Stimulated activated CD8-positive, alpha-beta memory T cell treated with anti-CD3 and anti-CD28 coated beads, Interleukin-15, amount 100 ng/mL, for 24 hours (primary cell): Measurements from ENCODE around the gene THADA.
"Not testable (repeated sequence)": the region's sequence is repeated elsewhere in the genome, so short reads cannot be mapped to it uniquely, and the experiment has no call there.

ENCODE experiments used
- DNase-seq: peaks from one replicate; pipeline ENCODE4 v3.0.0-alpha.2; 2020; ENCODE audit warnings: low read depth

Gene THADA

GRCh38 chr2:43300781-43301583 is 294.9 kb downstream of the THADA start:
- no peak for DNase-seq

GRCh38 chr2:43300222-43300621 is 295.6 kb downstream of the THADA start:
- no peak for DNase-seq

GRCh38 chr2:43298500-43298899 is 297.3 kb downstream of the THADA start:
- no peak for DNase-seq

- DNase-seq: not testable (repeated sequence)
Measured at GRCh38 chr2:43297740-43298139, 298.1 kb downstream of the THADA start.

- no peak for DNase-seq
Measured at GRCh38 chr2:43294973-43295603, 300.8 kb downstream of the THADA start.

- DNase-seq: no peak
Measured at GRCh38 chr2:43293744-43294695, 301.8 kb downstream of the THADA start.

GRCh38 chr2:43292851-43293743 is 302.7 kb downstream of the THADA start:
- DNase-seq: no peak

GRCh38 chr2:43292297-43292696 is 303.5 kb downstream of the THADA start:
- DNase-seq: no peak

- no peak for DNase-seq
Measured at GRCh38 chr2:43289331-43289730, 306.5 kb downstream of the THADA start.

- DNase-seq: no peak
Measured at GRCh38 chr2:43288417-43289305, 307.2 kb downstream of the THADA start.

- no peak for DNase-seq
Measured at GRCh38 chr2:43285987-43286386, 309.9 kb downstream of the THADA start.

GRCh38 chr2:43284967-43285366 is 310.9 kb downstream of the THADA start:
- DNase-seq: no peak

- DNase-seq: not testable (repeated sequence)
Measured at GRCh38 chr2:43284347-43284746, 311.5 kb downstream of the THADA start.

- DNase-seq: no peak
Measured at GRCh38 chr2:43280994-43281393, 314.8 kb downstream of the THADA start.

GRCh38 chr2:43279317-43279840 is 316.5 kb downstream of the THADA start:
- DNase-seq: no peak

GRCh38 chr2:43278564-43279220 is 317.1 kb downstream of the THADA start:
- DNase-seq: no peak

- no peak for DNase-seq
Measured at GRCh38 chr2:43276962-43277391, 318.9 kb downstream of the THADA start.

GRCh38 chr2:43276266-43276941 is 319.4 kb downstream of the THADA start:
- DNase-seq: no peak

GRCh38 chr2:43274721-43275120 is 321.1 kb downstream of the THADA start:
- DNase-seq: no peak
